ENCODE data around the gene TMEM72. TPM values are rescaled to one million over a fixed set of nuclear protein-coding genes. Genes with fewer than 3 reads are reported as not detected.

The TMEM72 gene
- total and polyA plus RNA-seq, 2 of the 13 experiments (the other 11 are each of a cell fraction or from before 2014, with no cell fraction given): 0.04 TPM; not detected in 1

DNA sequence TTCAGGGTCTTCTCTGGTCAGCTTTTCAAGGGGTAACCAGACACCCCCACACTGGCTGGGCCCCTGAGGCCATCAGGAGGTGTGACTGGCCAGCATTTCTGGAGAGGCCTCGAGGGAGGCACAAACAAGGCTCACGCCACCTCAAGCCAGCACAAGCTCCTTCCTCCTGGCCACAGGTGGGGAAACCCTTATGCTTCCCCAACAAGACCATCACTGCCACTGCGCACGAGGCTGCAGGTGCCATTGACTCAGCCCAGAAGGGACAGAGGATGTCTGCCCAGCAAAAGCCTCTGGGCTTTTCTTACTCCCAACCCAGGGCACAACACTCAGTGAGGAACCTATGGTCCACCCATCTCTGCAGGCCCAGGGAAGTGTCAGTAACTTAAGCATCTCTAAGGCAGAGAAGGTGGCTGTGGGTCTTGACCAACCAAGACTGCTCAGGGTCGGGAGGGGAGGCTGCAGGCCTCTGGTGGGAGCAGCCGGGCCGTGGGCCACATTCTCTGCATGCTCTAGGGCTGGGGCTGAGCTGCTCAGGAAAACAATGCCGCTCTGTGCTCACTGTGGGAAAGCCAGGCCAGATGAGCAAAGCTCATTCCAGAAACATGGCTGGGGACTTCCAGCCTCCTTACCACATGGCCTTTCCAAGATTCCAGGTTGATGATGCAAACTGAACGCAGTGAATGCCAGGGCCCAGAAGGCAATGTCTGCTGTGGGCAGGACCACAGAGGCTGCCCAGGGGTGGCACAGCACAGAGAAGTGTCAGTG is 24.2 kb downstream of the TMEM72 start (continued):
- TF ChIP-seq MAFK (conservative IDR thresholded peaks at IDR 0.05 in 1 of 2, IDR thresholded peaks at IDR 0.05 in 1 of 2; ENCODE audit: low read length in 2 of 2): no peak
- peak; percentile 85; the same call in 1 of the 2 replicates for TF ChIP-seq KLF9 (CRISPR knock-in tag; IDR thresholded peaks at IDR 0.05; ENCODE audit: low read depth)
- peak; percentile 70; the same call in 1 of the 2 replicates for TF ChIP-seq RARA (CRISPR knock-in tag; IDR thresholded peaks at IDR 0.05)
- 0 out of 2 replicates have a peak, but pooled peaks have one; percentile 48 for TF ChIP-seq TOPORS (CRISPR knock-in tag; IDR thresholded peaks at IDR 0.05)
- TF ChIP-seq ZNF629 (CRISPR knock-in tag; conservative IDR thresholded peaks at IDR 0.05): no peak
- no peak for TF ChIP-seq AGO2 (optimal IDR thresholded peaks at IDR 0.05; ENCODE audit: low read depth, low read length)
- TF ChIP-seq ZNF24 (IDR thresholded peaks at IDR 0.05): no peak
- TF ChIP-seq RBFOX2 (IDR thresholded peaks at IDR 0.05; ENCODE audit: low read depth, low read length): no peak
- TF ChIP-seq MATR3 (CRISPR knock-in tag; IDR thresholded peaks at IDR 0.05): no peak
- TF ChIP-seq, protein P1, sequence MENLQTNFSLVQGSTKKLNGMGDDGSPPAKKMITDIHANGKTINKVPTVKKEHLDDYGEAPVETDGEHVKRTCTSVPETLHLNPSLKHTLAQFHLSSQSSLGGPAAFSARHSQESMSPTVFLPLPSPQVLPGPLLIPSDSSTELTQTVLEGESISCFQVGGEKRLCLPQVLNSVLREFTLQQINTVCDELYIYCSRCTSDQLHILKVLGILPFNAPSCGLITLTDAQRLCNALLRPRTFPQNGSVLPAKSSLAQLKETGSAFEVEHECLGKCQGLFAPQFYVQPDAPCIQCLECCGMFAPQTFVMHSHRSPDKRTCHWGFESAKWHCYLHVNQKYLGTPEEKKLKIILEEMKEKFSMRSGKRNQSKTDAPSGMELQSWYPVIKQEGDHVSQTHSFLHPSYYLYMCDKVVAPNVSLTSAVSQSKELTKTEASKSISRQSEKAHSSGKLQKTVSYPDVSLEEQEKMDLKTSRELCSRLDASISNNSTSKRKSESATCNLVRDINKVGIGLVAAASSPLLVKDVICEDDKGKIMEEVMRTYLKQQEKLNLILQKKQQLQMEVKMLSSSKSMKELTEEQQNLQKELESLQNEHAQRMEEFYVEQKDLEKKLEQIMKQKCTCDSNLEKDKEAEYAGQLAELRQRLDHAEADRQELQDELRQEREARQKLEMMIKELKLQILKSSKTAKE (CRISPR knock-in tag; IDR thresholded peaks at IDR 0.05; ENCODE audit: borderline replicate concordance): peak; percentile 67
- TF ChIP-seq ESRRA (CRISPR knock-in tag; IDR thresholded peaks at IDR 0.05; ENCODE audit: low read depth): no peak
- peak; percentile 91 for TF ChIP-seq JUND (CRISPR knock-in tag; IDR thresholded peaks at IDR 0.05)
- TF ChIP-seq, protein P2, sequence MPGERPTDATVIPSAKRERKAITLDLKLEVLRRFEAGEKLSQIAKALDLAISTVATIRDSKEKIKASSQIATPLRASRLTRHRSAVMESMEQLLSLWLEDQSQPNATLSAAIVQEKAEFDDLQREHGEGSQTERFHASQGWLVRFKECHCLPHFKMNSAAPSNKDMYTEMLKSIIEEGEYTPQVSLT (CRISPR knock-in tag; IDR thresholded peaks at IDR 0.05; ENCODE audit: borderline replicate concordance, low read depth): no peak; the same call in 1 of the 2 replicates
- TF ChIP-seq, protein P3, sequence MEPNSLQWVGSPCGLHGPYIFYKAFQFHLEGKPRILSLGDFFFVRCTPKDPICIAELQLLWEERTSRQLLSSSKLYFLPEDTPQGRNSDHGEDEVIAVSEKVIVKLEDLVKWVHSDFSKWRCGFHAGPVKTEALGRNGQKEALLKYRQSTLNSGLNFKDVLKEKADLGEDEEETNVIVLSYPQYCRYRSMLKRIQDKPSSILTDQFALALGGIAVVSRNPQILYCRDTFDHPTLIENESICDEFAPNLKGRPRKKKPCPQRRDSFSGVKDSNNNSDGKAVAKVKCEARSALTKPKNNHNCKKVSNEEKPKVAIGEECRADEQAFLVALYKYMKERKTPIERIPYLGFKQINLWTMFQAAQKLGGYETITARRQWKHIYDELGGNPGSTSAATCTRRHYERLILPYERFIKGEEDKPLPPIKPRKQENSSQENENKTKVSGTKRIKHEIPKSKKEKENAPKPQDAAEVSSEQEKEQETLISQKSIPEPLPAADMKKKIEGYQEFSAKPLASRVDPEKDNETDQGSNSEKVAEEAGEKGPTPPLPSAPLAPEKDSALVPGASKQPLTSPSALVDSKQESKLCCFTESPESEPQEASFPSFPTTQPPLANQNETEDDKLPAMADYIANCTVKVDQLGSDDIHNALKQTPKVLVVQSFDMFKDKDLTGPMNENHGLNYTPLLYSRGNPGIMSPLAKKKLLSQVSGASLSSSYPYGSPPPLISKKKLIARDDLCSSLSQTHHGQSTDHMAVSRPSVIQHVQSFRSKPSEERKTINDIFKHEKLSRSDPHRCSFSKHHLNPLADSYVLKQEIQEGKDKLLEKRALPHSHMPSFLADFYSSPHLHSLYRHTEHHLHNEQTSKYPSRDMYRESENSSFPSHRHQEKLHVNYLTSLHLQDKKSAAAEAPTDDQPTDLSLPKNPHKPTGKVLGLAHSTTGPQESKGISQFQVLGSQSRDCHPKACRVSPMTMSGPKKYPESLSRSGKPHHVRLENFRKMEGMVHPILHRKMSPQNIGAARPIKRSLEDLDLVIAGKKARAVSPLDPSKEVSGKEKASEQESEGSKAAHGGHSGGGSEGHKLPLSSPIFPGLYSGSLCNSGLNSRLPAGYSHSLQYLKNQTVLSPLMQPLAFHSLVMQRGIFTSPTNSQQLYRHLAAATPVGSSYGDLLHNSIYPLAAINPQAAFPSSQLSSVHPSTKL (CRISPR knock-in tag; IDR thresholded peaks at IDR 0.05): peak; percentile 91
- no peak for TF ChIP-seq ZNF33A (CRISPR knock-in tag; IDR thresholded peaks at IDR 0.05; ENCODE audit: borderline replicate concordance)
- TF ChIP-seq, protein P4, sequence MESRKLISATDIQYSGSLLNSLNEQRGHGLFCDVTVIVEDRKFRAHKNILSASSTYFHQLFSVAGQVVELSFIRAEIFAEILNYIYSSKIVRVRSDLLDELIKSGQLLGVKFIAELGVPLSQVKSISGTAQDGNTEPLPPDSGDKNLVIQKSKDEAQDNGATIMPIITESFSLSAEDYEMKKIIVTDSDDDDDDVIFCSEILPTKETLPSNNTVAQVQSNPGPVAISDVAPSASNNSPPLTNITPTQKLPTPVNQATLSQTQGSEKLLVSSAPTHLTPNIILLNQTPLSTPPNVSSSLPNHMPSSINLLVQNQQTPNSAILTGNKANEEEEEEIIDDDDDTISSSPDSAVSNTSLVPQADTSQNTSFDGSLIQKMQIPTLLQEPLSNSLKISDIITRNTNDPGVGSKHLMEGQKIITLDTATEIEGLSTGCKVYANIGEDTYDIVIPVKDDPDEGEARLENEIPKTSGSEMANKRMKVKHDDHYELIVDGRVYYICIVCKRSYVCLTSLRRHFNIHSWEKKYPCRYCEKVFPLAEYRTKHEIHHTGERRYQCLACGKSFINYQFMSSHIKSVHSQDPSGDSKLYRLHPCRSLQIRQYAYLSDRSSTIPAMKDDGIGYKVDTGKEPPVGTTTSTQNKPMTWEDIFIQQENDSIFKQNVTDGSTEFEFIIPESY (CRISPR knock-in tag; IDR thresholded peaks at IDR 0.05): peak; percentile 69
- TF ChIP-seq ZNF343 (CRISPR knock-in tag; IDR thresholded peaks at IDR 0.05): 0 out of 2 replicates have a peak, but pooled peaks have one; percentile 39
- TF ChIP-seq SMAD1 (CRISPR knock-in tag; IDR thresholded peaks at IDR 0.05; ENCODE audit: borderline replicate concordance, low read depth): no peak
- TF ChIP-seq DNMT3B (CRISPR knock-in tag; conservative IDR thresholded peaks at IDR 0.05): peak; percentile 70; the same call in 1 of the 2 replicates
- TF ChIP-seq SSRP1 (CRISPR knock-in tag; IDR thresholded peaks at IDR 0.05): no peak
- no peak for TF ChIP-seq ZFP82 (CRISPR knock-in tag; IDR thresholded peaks at IDR 0.05; ENCODE audit: borderline replicate concordance)
- TF ChIP-seq MYNN (CRISPR knock-in tag; IDR thresholded peaks at IDR 0.05; ENCODE audit: low read depth): no peak
